IMR-90 (cell line): ENCODE data around the gene RAI14. TPM values are rescaled to one million over a fixed set of nuclear protein-coding genes. Genes with fewer than 3 reads are reported as not detected.
A peak's percentile ranks its signal among the peaks of the same experiment; 100 is the strongest.

ENCODE experiments used
- ATAC-seq: fragments of 200-7000 bp; cut with Tn5 transposase; 2 replicates; pipeline ENCODE4 v1.9.1; 2020; ENCODE audit warnings: low read depth, mild to moderate bottlenecking, moderate library complexity
- BruUV-seq: library from RNA; stranded (reverse); fragments of 400-500 nt; replicated peaks from 2 replicates; lab custom pipeline; 2021; lab: Mats Ljungman, UMichigan
- CTCF ChIA-PET: fragments of 300-600 bp; formaldehyde crosslinking; extraction: SDS; loops from one replicate; lab custom pipeline; 2021; ENCODE audit warnings: antibody characterized with exemption; lab: Yijun Ruan, JAX
- POLR2A ChIA-PET: fragments of 300-600 bp; sonication (Branson Sonifier 250); formaldehyde crosslinking; loops from one replicate; lab custom pipeline; 2022; ENCODE audit warnings: antibody characterized with exemption; ENCODE audit not compliant: unreplicated experiment; lab: Charles Lee
- DNase-seq: peaks from one replicate; pipeline ENCODE4 v3.0.0; 2013
- H2AFZ ChIP-seq: replicated peaks from 2 replicates; pipeline ENCODE3; 2013; ENCODE audit warnings: low read length, mild to moderate bottlenecking; ENCODE audit not compliant: poor library complexity
- H2AK5ac ChIP-seq: 2 replicates; pipeline ENCODE4 v1.6.1; 2013; ENCODE audit warnings: low read depth, low read length, inconsistent platforms
- H2AK9ac ChIP-seq: replicated peaks from 2 replicates; pipeline ENCODE3; 2013; ENCODE audit warnings: mild to moderate bottlenecking, low read depth, low read length, moderate library complexity; ENCODE audit not compliant: poor library complexity
- H2BK120ac ChIP-seq: 2 replicates; pipeline ENCODE4 v1.6.1; 2013; ENCODE audit warnings: low read depth, low read length, inconsistent platforms
- H2BK15ac ChIP-seq: 3 replicates; pipeline ENCODE4 v1.6.1; 2013; ENCODE audit warnings: low read depth, low read length, inconsistent platforms
- H2BK20ac ChIP-seq: 2 replicates; pipeline ENCODE4 v1.6.1; 2013; ENCODE audit warnings: low read depth, mild to moderate bottlenecking, inconsistent platforms, low read length, moderate library complexity
- H2BK5ac ChIP-seq: 2 replicates; pipeline ENCODE4 v1.6.1; 2013; ENCODE audit warnings: mild to moderate bottlenecking, low read depth, low read length, inconsistent platforms; ENCODE audit not compliant: poor library complexity, severe bottlenecking
- H3K14ac ChIP-seq: replicated peaks from 2 replicates; pipeline ENCODE4 v1.6.1; 2013; ENCODE audit warnings: low read depth, low read length, inconsistent platforms
- H3K18ac ChIP-seq: 2 replicates; pipeline ENCODE4 v1.6.1; 2013; ENCODE audit warnings: low read depth, low read length, control low read depth
- H3K23ac ChIP-seq: 2 replicates; pipeline ENCODE4 v1.6.1; 2013; ENCODE audit warnings: low read depth, low read length, inconsistent platforms
- H3K27ac ChIP-seq: 2 replicates; pipeline ENCODE4 v1.5.1; 2013; ENCODE audit warnings: mild to moderate bottlenecking, control low read depth, low read length; ENCODE audit not compliant: insufficient read depth
- H3K27me3 ChIP-seq: 2 replicates; pipeline ENCODE4 v1.6.1; 2013; ENCODE audit warnings: low read length; ENCODE audit not compliant: control insufficient read depth, insufficient read depth
- H3K36me3 ChIP-seq: 2 replicates; pipeline ENCODE4 v1.6.1; 2013; ENCODE audit warnings: low read length, mixed read lengths; ENCODE audit not compliant: control insufficient read depth, insufficient read depth
- H3K4ac ChIP-seq: 2 replicates; pipeline ENCODE4 v1.6.1; 2013; ENCODE audit warnings: low read depth, low read length, inconsistent platforms
- H3K4me1 ChIP-seq: 2 replicates; pipeline ENCODE4 v1.6.1; 2013; ENCODE audit warnings: low read length, mixed read lengths; ENCODE audit not compliant: control insufficient read depth, insufficient read depth
- H3K4me2 ChIP-seq: 2 replicates; pipeline ENCODE4 v1.6.1; 2013; ENCODE audit warnings: low read depth, mild to moderate bottlenecking, control low read depth, low read length, moderate library complexity
- H3K4me3 ChIP-seq: 2 replicates; pipeline ENCODE4 v1.5.1; 2013; ENCODE audit warnings: low read depth, mild to moderate bottlenecking, control low read depth, low read length, moderate library complexity; ENCODE audit not compliant: insufficient read depth
- H3K56ac ChIP-seq: 2 replicates; pipeline ENCODE4 v1.6.1; 2013; ENCODE audit warnings: low read length, inconsistent platforms; ENCODE audit not compliant: insufficient read depth; ENCODE audit errors: extremely low read depth
- H3K79me1 ChIP-seq, 2 experiments: 2 replicates each; pipeline ENCODE4 v1.6.1; 2013; ENCODE audit warnings: low read length in 2 of 2, inconsistent platforms in 1 of 2, low read depth in 1 of 2
- H3K9ac ChIP-seq: 2 replicates; pipeline ENCODE4 v1.6.1; 2013; ENCODE audit warnings: low read depth, low read length, control low read depth
- H3K9me1 ChIP-seq: 2 replicates; pipeline ENCODE4 v1.6.1; 2013; ENCODE audit warnings: low read length, inconsistent platforms; ENCODE audit not compliant: insufficient read depth
- H3K9me3 ChIP-seq: 2 replicates; pipeline ENCODE4 v1.6.1; 2013; ENCODE audit warnings: low read length; ENCODE audit not compliant: control insufficient read depth, insufficient read depth
- H4K20me1 ChIP-seq: 2 replicates; pipeline ENCODE4 v1.6.1; 2013; ENCODE audit warnings: low read length, inconsistent platforms; ENCODE audit not compliant: insufficient read depth
- H4K5ac ChIP-seq: 2 replicates; pipeline ENCODE4 v1.6.1; 2013; ENCODE audit warnings: mild to moderate bottlenecking, low read depth, low read length, control low read depth
- H4K8ac ChIP-seq, 2 experiments: 2 replicates each; pipeline ENCODE4 v1.6.1; 2013; ENCODE audit warnings: low read depth in 2 of 2, low read length in 2 of 2, control low read depth in 1 of 2, inconsistent platforms in 1 of 2
- H4K91ac ChIP-seq: 2 replicates; pipeline ENCODE4 v1.6.1; 2013; ENCODE audit warnings: low read depth, low read length, inconsistent platforms; ENCODE audit not compliant: insufficient read depth
- MAFK ChIP-seq: IDR thresholded peaks from 2 replicates; pipeline ENCODE4 v1.6.1; 2012; ENCODE audit warnings: low read depth, low read length, improper control_type of control experiment
- MAZ ChIP-seq: IDR thresholded peaks from 2 replicates; pipeline ENCODE4 v1.6.1; 2012; ENCODE audit warnings: low read depth, mild to moderate bottlenecking, low read length, improper control_type of control experiment, moderate library complexity, borderline replicate concordance
- MXI1 ChIP-seq: IDR thresholded peaks from 2 replicates; pipeline ENCODE4 v1.6.1; 2012; ENCODE audit warnings: low read depth, mild to moderate bottlenecking, low read length, moderate library complexity, borderline replicate concordance
- POLR2A ChIP-seq: IDR thresholded peaks from 2 replicates; pipeline ENCODE4 v1.6.1; 2012; ENCODE audit warnings: mild to moderate bottlenecking, low read depth, low read length
- RCOR1 ChIP-seq: IDR thresholded peaks from 2 replicates; pipeline ENCODE4 v1.6.1; 2012; ENCODE audit warnings: mild to moderate bottlenecking, low read length, improper control_type of control experiment; ENCODE audit not compliant: insufficient replicate concordance
- SMC3 ChIP-seq: fragments of 150-350 bp; IDR thresholded peaks from 2 replicates; pipeline ENCODE4 v1.6.1; 2016; ENCODE audit warnings: low read depth, mild to moderate bottlenecking, antibody characterized with exemption, low read length, moderate library complexity
- WGBS, 2 experiments: methylation state at CpG; one replicate each; pipeline versions ENCODE4 v1.1.5 to v1.1.7; 2013; ENCODE audit warnings: missing lambda C conversion rate in 2 of 2; ENCODE audit not compliant: insufficient read length in 1 of 2; ENCODE audit errors: extremely low coverage in 2 of 2; 5-methylcytosine and 5-hydroxymethylcytosine counted together
- dilution Hi-C: fragments of 300-500 bp; cut with HindIII; formaldehyde crosslinking; loops from one replicate; pipeline ENCODE4 v1.14.3; 2018; ENCODE audit warnings: low sequenced_read_pairs; ENCODE audit not compliant: unreplicated experiment
- in situ Hi-C: fragments of 300-500 bp; cut with MboI; formaldehyde crosslinking; loops from 3 replicates; pipeline ENCODE4 v1.14.3; 2019; ENCODE audit warnings: low sequenced_read_pairs, inconsistent platforms, mixed read lengths
- intact Hi-C: fragments of 100-400 bp; cut with micrococcal nuclease; formaldehyde crosslinking; loops from 2 replicates; pipeline ENCODE4 v1.10.0; 2022
- polyA plus RNA-seq, 3 experiments: library from polyadenylated mRNA; depleted of rRNA; stranded (reverse); fragments of >200 nt; gene quantifications; 2 replicates each; pipeline ENCODE4 v1.2.3, GENCODE V29; 2012; ENCODE audit warnings: low replicate concordance in 1 of 3
- total RNA-seq: library from RNA; depleted of rRNA; stranded (reverse); fragments of >200 nt; gene quantifications from 2 replicates; pipeline ENCODE4 v1.2.3, GENCODE V29; 2012
- TF ChIP-seq, protein P1 (sequence below): conservative IDR thresholded peaks from 2 replicates; pipeline ENCODE4 v1.5.1; 2012; ENCODE audit warnings: mild to moderate bottlenecking, low read depth, low read length, improper control_type of control experiment
- TF ChIP-seq, protein P2 (sequence below): fragments of 150-350 bp; IDR thresholded peaks from 2 replicates; pipeline ENCODE4 v1.6.1; 2017; ENCODE audit warnings: mild to moderate bottlenecking, antibody characterized with exemption, low read length, low read depth

RAI14 gene
- total and polyA plus RNA-seq, 2 of the 4 experiments (the other 2 are of a cell fraction), result 221 to 267 TPM

DNA sequence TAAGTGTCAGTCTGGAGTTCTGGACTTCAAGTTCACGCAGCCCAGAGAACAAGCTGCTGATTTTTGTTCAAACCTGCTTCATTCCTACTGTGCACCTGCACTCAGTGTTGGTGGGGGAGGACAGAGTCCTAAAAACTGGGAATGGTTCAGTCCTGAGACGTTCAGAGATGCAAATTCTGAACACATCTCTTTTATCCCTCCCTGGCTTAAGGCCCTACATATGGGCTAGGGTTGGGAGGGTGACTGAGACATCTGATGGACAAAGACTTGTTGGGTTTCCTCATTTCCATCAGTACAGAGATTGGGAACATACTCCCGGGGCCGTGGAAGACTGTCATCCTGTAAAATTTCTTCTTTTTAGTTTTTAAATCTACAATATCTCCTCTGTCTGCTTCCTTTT lies 99.8 kb downstream of the RAI14 start:
- no peak overlapping the region for H3K18ac ChIP-seq
- H3K9me1 ChIP-seq, result peaks cover 23% of the 10 kb centered on the region
- no peak overlapping the region for H3K23ac ChIP-seq
- H3K4me1 ChIP-seq, result peaks cover 12% of the 10 kb centered on the region
- peaks cover 30% of the 10 kb centered on the region for H3K36me3 ChIP-seq
- H2BK120ac ChIP-seq, result no peak overlapping the region
- no peak overlapping the region for H4K91ac ChIP-seq
- 0 out of 2 replicates have a peak overlapping the region, but pooled peaks have one; percentile 4 for H4K5ac ChIP-seq
- H2BK15ac ChIP-seq, result no peak overlapping the region
- H2BK20ac ChIP-seq, result no peak overlapping the region
- H2AK5ac ChIP-seq, result no peak overlapping the region
- ChIA-PET POLR2A (no interaction called here), CTCF (no interaction called here)
- no peak for DNase-seq
- H3K27me3 ChIP-seq, result no peaks in the 10 kb centered on the region
- H3K9ac ChIP-seq, result no peak overlapping the region
- intact Hi-C loops, result no loop called here
- no CpG with 5 or more reads among the region's 4 CpGs for whole genome bisulfite sequencing, 2 experiments
- H3K9me3 ChIP-seq, result no peaks in the 10 kb centered on the region
- H3K4me2 ChIP-seq, result no peak overlapping the region
- H3K14ac ChIP-seq, result no peak overlapping the region
- ATAC-seq, result no peak
- no peak overlapping the region for H2AFZ ChIP-seq
- H3K4ac ChIP-seq, result no peak overlapping the region
- no peak overlapping the region for H4K8ac ChIP-seq
- H3K79me1 ChIP-seq, result peaks cover 34 to 83% of the 10 kb centered on the region in 2 experiments
- H3K56ac ChIP-seq, result no peak overlapping the region
- no peak overlapping the region for H3K4me3 ChIP-seq
- dilution Hi-C loops, result no loop called here
- peaks cover 92% of the 10 kb centered on the region for H4K20me1 ChIP-seq
- in situ Hi-C loops, result no loop called here
- H3K27ac ChIP-seq, result no peak overlapping the region
- no peak overlapping the region for H2AK9ac ChIP-seq
- H2BK5ac ChIP-seq, result no peak overlapping the region
- TF ChIP-seq, protein P1, sequence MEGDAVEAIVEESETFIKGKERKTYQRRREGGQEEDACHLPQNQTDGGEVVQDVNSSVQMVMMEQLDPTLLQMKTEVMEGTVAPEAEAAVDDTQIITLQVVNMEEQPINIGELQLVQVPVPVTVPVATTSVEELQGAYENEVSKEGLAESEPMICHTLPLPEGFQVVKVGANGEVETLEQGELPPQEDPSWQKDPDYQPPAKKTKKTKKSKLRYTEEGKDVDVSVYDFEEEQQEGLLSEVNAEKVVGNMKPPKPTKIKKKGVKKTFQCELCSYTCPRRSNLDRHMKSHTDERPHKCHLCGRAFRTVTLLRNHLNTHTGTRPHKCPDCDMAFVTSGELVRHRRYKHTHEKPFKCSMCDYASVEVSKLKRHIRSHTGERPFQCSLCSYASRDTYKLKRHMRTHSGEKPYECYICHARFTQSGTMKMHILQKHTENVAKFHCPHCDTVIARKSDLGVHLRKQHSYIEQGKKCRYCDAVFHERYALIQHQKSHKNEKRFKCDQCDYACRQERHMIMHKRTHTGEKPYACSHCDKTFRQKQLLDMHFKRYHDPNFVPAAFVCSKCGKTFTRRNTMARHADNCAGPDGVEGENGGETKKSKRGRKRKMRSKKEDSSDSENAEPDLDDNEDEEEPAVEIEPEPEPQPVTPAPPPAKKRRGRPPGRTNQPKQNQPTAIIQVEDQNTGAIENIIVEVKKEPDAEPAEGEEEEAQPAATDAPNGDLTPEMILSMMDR, result no peak
- TF ChIP-seq RCOR1 (no peak), SMC3 (no peak), MAFK (no peak), MXI1 (no peak), POLR2A (no peak), MAZ (no peak)
- TF ChIP-seq, protein P2, sequence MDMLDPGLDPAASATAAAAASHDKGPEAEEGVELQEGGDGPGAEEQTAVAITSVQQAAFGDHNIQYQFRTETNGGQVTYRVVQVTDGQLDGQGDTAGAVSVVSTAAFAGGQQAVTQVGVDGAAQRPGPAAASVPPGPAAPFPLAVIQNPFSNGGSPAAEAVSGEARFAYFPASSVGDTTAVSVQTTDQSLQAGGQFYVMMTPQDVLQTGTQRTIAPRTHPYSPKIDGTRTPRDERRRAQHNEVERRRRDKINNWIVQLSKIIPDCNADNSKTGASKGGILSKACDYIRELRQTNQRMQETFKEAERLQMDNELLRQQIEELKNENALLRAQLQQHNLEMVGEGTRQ, result no peak
- BruUV-seq, result no TSS peak
